Measurements from ENCODE around the gene NDUFA6.

Gene NDUFA6

GRCh38 chr22:42056757-42057511 lies 33.6 kb downstream of the NDUFA6 start (continued):
- TF ChIP-seq TSHZ2 (CRISPR knock-in tag; IDR thresholded peaks at IDR 0.05): no peak

GRCh38 chr22:42052765-42053164 lies 37.8 kb downstream of the NDUFA6 start:
- no peak for TF ChIP-seq ARNTL (CRISPR knock-in tag; IDR thresholded peaks at IDR 0.05; ENCODE audit: borderline replicate concordance, low read depth)
- TF ChIP-seq CSRNP3 (CRISPR knock-in tag; IDR thresholded peaks at IDR 0.05): no peak
- TF ChIP-seq TSHZ2 (CRISPR knock-in tag; IDR thresholded peaks at IDR 0.05): no peak
- no peak for TF ChIP-seq ZNF8 (CRISPR knock-in tag; IDR thresholded peaks at IDR 0.05)
- no peak for TF ChIP-seq SNAI2 (CRISPR knock-in tag; IDR thresholded peaks at IDR 0.05)
- no peak for TF ChIP-seq ISL1 (CRISPR knock-in tag; IDR thresholded peaks at IDR 0.05)
- no peak for ATAC-seq

- TF ChIP-seq RARB (CRISPR knock-in tag; IDR thresholded peaks at IDR 0.05) (no peak), ZFP3 (CRISPR knock-in tag; IDR thresholded peaks at IDR 0.05) (no peak), ZNF70 (CRISPR knock-in tag; IDR thresholded peaks at IDR 0.05) (no peak), BACH2 (CRISPR knock-in tag; IDR thresholded peaks at IDR 0.05; ENCODE audit: borderline replicate concordance) (no peak), SNAI2 (CRISPR knock-in tag; IDR thresholded peaks at IDR 0.05) (no peak), OSR1 (CRISPR knock-in tag; IDR thresholded peaks at IDR 0.05) (no peak), ZNF565 (CRISPR knock-in tag; conservative IDR thresholded peaks at IDR 0.05; ENCODE audit: low read depth) (no peak), CSRNP3 (CRISPR knock-in tag; IDR thresholded peaks at IDR 0.05) (no peak), PATZ1 (CRISPR knock-in tag; IDR thresholded peaks at IDR 0.05; ENCODE audit: borderline replicate concordance) (no peak)
- ATAC-seq: no peak
Measured at GRCh38 chr22:42050641-42051180, 39.9 kb downstream of the NDUFA6 start.

GRCh38 chr22:42041784-42042183 lies 48.8 kb downstream of the NDUFA6 start:
- ATAC-seq: no peak
- TF ChIP-seq CSRNP3 (CRISPR knock-in tag; IDR thresholded peaks at IDR 0.05): no peak
- TF ChIP-seq ARNTL (CRISPR knock-in tag; IDR thresholded peaks at IDR 0.05; ENCODE audit: borderline replicate concordance, low read depth): no peak
